Measurements from ENCODE around the gene MIOX.
A peak's percentile ranks its signal among the peaks of the same experiment; 100 is the strongest.

MIOX gene

DNA sequence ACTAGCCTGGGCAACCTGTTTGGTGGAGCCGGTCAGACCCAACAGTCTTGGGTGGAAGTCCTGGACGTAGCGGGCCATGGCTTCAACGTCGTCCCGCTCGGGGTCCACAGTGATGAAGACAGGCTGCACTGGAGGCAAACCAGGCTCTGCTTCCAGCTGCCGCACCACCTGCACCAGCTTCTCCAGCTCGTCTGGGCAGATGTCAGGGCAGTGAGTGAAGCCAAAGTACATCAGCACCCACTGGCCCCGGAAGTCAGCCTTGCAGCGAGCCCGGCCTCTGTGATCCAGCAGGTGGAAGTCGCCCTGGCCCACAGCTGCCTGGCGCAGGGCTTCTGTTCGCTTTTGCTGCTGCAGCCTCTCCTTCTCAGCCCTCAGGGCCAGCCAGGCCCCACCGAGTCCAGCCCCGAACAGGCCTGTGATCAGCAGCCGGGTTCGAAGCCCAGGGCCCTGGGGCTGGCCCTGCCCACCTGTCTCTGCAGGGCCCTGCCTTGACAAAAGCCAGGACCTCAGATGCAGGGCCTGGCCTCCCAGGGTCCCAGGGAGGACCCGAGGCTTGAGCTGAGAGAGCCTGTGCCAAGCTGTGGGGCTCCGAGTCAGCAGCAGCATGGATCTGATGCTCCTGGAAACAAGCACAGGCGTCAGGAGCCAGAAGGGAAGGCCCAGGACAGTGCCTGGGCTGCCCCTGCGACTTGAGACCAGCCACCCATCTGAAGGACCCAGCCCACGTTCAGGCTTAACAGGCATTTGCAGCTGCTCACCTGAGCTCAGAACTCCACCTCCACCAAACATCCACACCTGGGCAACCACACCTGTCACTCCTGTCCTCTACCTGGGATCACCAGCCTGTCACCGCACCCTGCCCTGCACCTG is 37.4 kb downstream of the MIOX start:
- Histone ChIP-seq H3K36me3 (ENCODE audit: control insufficient read depth, insufficient read depth, low read length) (peaks cover 31% of the 10 kb centered on the region), H3K27ac (ENCODE audit: insufficient read depth, low read length, poor library complexity, severe bottlenecking) (peak overlapping the region; percentile 94), H3K4me1 (ENCODE audit: control insufficient read depth, insufficient read depth, low read length, poor library complexity, severe bottlenecking) (peaks cover 29% of the 10 kb centered on the region), H3K27me3 (replicated peaks; ENCODE audit: control insufficient read depth, insufficient read depth, low read length, poor library complexity, severe bottlenecking) (no peaks in the 10 kb centered on the region), H3K9me3 (ENCODE audit: control insufficient read depth, low read length) (no peaks in the 10 kb centered on the region), H3K4me3 (ENCODE audit: insufficient read depth, low read depth, low read length, poor library complexity, severe bottlenecking) (peak overlapping the region; percentile 71)
- DNase-seq, result no peak

- peak overlapping the region; percentile 71 for H3K4me3 ChIP-seq (ENCODE audit: insufficient read depth, low read depth, low read length, poor library complexity, severe bottlenecking)
- no peaks in the 10 kb centered on the region for H3K27me3 ChIP-seq (replicated peaks; ENCODE audit: control insufficient read depth, insufficient read depth, low read length, poor library complexity, severe bottlenecking)
- DNase-seq, result no peak
- peaks cover 25% of the 10 kb centered on the region for H3K36me3 ChIP-seq (ENCODE audit: control insufficient read depth, insufficient read depth, low read length)
- H3K4me1 ChIP-seq (ENCODE audit: control insufficient read depth, insufficient read depth, low read length, poor library complexity, severe bottlenecking), result peaks cover 29% of the 10 kb centered on the region
- peak overlapping the region; percentile 94 for H3K27ac ChIP-seq (ENCODE audit: insufficient read depth, low read length, poor library complexity, severe bottlenecking)
- no peaks in the 10 kb centered on the region for H3K9me3 ChIP-seq (ENCODE audit: control insufficient read depth, low read length)
Measured at GRCh38 chr22:50524676-50525103, 38.0 kb downstream of the MIOX start.

- Histone ChIP-seq H3K9me3 (ENCODE audit: control insufficient read depth, low read length) (no peaks in the 10 kb centered on the region), H3K27ac (ENCODE audit: insufficient read depth, low read length, poor library complexity, severe bottlenecking) (peak within 1 kb of the TSS; percentile 94), H3K4me3 (ENCODE audit: insufficient read depth, low read depth, low read length, poor library complexity, severe bottlenecking) (peak within 1 kb of the TSS; percentile 71), H3K27me3 (replicated peaks; ENCODE audit: control insufficient read depth, insufficient read depth, low read length, poor library complexity, severe bottlenecking) (no peaks in the 10 kb centered on the region), H3K4me1 (ENCODE audit: control insufficient read depth, insufficient read depth, low read length, poor library complexity, severe bottlenecking) (peaks cover 33% of the 10 kb centered on the region), H3K36me3 (ENCODE audit: control insufficient read depth, insufficient read depth, low read length) (peaks cover 24% of the 10 kb centered on the region)
- DNase-seq, result peak; percentile 93 to 97 (median 96)
Measured at GRCh38 chr22:50525104-50525857, 38.6 kb downstream of the MIOX start, which contains the start of gene SCO2. SCO2 (minus strand) TSS chr22:50525598; CDS start chr22:50524411, 1,187 bp downstream.

GRCh38 chr22:50525858-50526107 is 39.1 kb downstream of the MIOX start:
- no peak for DNase-seq
- peak overlapping the region; percentile 94 for H3K27ac ChIP-seq (ENCODE audit: insufficient read depth, low read length, poor library complexity, severe bottlenecking)
- H3K4me3 ChIP-seq (ENCODE audit: insufficient read depth, low read depth, low read length, poor library complexity, severe bottlenecking), result peak overlapping the region; percentile 71
- H3K4me1 ChIP-seq (ENCODE audit: control insufficient read depth, insufficient read depth, low read length, poor library complexity, severe bottlenecking), result peaks cover 38% of the 10 kb centered on the region
- no peaks in the 10 kb centered on the region for H3K27me3 ChIP-seq (replicated peaks; ENCODE audit: control insufficient read depth, insufficient read depth, low read length, poor library complexity, severe bottlenecking)
- no peaks in the 10 kb centered on the region for H3K9me3 ChIP-seq (ENCODE audit: control insufficient read depth, low read length)
- peaks cover 21% of the 10 kb centered on the region for H3K36me3 ChIP-seq (ENCODE audit: control insufficient read depth, insufficient read depth, low read length)

DNA sequence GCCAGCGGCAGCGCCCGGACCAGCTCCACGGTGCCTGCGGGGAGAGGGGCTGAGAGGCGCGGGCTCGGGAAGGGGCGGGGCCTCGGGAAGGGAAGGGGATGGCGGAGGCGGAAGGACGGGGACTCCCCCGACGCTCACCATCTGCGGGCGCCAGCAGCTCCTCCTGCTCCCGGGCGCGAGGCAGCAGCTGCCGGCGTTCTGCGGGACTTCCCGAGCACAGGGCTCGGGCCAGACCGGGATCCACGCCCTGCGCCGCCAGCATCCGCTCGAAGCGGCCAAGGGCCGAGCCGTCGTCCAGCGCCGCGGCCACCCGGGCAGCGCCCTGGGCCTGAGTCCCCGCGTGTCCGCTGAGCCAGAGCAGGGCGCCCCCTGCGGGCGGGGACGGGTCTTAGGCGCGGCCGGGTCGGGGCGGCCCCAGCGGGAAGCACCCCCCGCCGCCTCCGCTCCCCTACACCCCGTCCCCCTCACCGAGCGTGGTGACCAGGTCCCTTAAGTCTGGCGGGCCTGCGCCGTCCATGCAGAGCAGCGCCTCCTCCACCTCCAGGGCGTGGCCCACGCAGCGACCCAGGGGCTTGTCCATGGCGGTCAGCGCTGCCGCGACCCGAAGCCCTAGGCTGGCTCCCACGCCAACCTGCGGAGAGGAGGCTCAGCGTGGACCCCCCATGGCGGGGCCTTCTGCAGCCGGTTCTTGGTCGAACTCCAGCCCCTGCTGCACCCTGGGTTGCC is 39.6 kb downstream of the MIOX start:
- no peaks in the 10 kb centered on the region for H3K27me3 ChIP-seq (replicated peaks; ENCODE audit: control insufficient read depth, insufficient read depth, low read length, poor library complexity, severe bottlenecking)
- peaks cover 39% of the 10 kb centered on the region for H3K4me1 ChIP-seq (ENCODE audit: control insufficient read depth, insufficient read depth, low read length, poor library complexity, severe bottlenecking)
- peaks cover 19% of the 10 kb centered on the region for H3K36me3 ChIP-seq (ENCODE audit: control insufficient read depth, insufficient read depth, low read length)
- peak; percentile 73 to 82 (median 81) for DNase-seq
- peak overlapping the region; percentile 71 for H3K4me3 ChIP-seq (ENCODE audit: insufficient read depth, low read depth, low read length, poor library complexity, severe bottlenecking)
- H3K27ac ChIP-seq (ENCODE audit: insufficient read depth, low read length, poor library complexity, severe bottlenecking), result peak overlapping the region; percentile 94
- H3K9me3 ChIP-seq (ENCODE audit: control insufficient read depth, low read length), result no peaks in the 10 kb centered on the region

GRCh38 chr22:50526834-50527801 is 40.5 kb downstream of the MIOX start:
- peaks cover 43% of the 10 kb centered on the region for H3K4me1 ChIP-seq (ENCODE audit: control insufficient read depth, insufficient read depth, low read length, poor library complexity, severe bottlenecking)
- H3K9me3 ChIP-seq (ENCODE audit: control insufficient read depth, low read length), result no peaks in the 10 kb centered on the region
- peak overlapping the region; percentile 71 for H3K4me3 ChIP-seq (ENCODE audit: insufficient read depth, low read depth, low read length, poor library complexity, severe bottlenecking)
- no peak for DNase-seq
- H3K36me3 ChIP-seq (ENCODE audit: control insufficient read depth, insufficient read depth, low read length), result peaks cover 14% of the 10 kb centered on the region
- H3K27me3 ChIP-seq (replicated peaks; ENCODE audit: control insufficient read depth, insufficient read depth, low read length, poor library complexity, severe bottlenecking), result no peaks in the 10 kb centered on the region
- peak overlapping the region; percentile 94 for H3K27ac ChIP-seq (ENCODE audit: insufficient read depth, low read length, poor library complexity, severe bottlenecking)

DNA sequence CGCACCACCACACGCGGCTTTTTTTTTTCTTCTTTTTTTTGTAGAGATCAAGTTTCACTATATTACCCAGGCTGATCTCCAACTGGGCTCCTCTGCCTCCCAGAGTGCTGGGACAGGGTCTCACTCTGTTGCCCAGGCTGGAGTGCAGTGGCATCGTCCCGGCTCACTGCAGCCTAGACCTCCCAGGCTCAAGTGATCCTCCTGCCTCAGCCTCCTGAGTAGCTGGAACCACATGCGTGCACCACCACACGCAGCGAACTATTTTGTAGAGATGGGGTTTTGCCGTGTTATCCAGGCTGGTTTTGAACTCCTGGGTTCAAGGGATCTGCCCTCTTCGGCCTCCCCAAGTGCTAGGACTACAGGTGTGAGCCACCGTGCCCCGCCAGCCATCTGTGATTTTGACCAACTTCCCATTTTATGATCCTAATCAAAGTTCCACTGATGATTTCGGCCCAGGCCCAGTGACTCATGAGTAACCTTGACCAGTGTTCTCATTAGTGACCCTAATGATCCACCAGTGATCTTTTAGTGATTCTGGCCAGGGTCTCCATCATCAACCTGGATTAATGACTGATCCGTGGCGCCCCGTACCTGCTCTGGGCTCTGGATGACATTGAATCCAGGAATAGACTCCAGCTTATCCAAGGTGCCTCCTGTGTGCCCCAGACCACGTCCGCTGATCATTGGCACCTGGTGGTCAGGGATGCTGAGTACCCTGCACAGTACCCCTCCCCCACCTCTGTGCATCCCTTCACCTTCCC is 41.4 kb downstream of the MIOX start:
- DNase-seq, result no peak
- Histone ChIP-seq H3K4me1 (ENCODE audit: control insufficient read depth, insufficient read depth, low read length, poor library complexity, severe bottlenecking) (peaks cover 44% of the 10 kb centered on the region), H3K27me3 (replicated peaks; ENCODE audit: control insufficient read depth, insufficient read depth, low read length, poor library complexity, severe bottlenecking) (no peaks in the 10 kb centered on the region), H3K4me3 (ENCODE audit: insufficient read depth, low read depth, low read length, poor library complexity, severe bottlenecking) (no peak overlapping the region), H3K36me3 (ENCODE audit: control insufficient read depth, insufficient read depth, low read length) (peaks cover 5% of the 10 kb centered on the region), H3K27ac (ENCODE audit: insufficient read depth, low read length, poor library complexity, severe bottlenecking) (peak overlapping the region; percentile 97), H3K9me3 (ENCODE audit: control insufficient read depth, low read length) (no peaks in the 10 kb centered on the region)

- H3K9me3 ChIP-seq (ENCODE audit: control insufficient read depth, low read length), result no peaks in the 10 kb centered on the region
- DNase-seq, result no peak
- no peaks in the 10 kb centered on the region for H3K36me3 ChIP-seq (ENCODE audit: control insufficient read depth, insufficient read depth, low read length)
- H3K4me3 ChIP-seq (ENCODE audit: insufficient read depth, low read depth, low read length, poor library complexity, severe bottlenecking), result no peak overlapping the region
- H3K4me1 ChIP-seq (ENCODE audit: control insufficient read depth, insufficient read depth, low read length, poor library complexity, severe bottlenecking), result peaks cover 47% of the 10 kb centered on the region
- H3K27me3 ChIP-seq (replicated peaks; ENCODE audit: control insufficient read depth, insufficient read depth, low read length, poor library complexity, severe bottlenecking), result no peaks in the 10 kb centered on the region
- H3K27ac ChIP-seq (ENCODE audit: insufficient read depth, low read length, poor library complexity, severe bottlenecking), result peak overlapping the region; percentile 97
Measured at GRCh38 chr22:50528682-50529415, 42.2 kb downstream of the MIOX start.

Measured in effector memory CD4-positive, alpha-beta T cell (primary cell).